H1 (cell line): ENCODE measurements around the gene DIAPH2. TPM values are rescaled to one million over a fixed set of nuclear protein-coding genes. Genes with fewer than 3 reads are reported as not detected.

Source experiments
- CTCF ChIA-PET: fragments of 300-600 bp; sonication (Branson Sonifier 250); formaldehyde crosslinking; loops from one replicate; lab custom pipeline; 2021; ENCODE audit not compliant: partially characterized antibody; lab: Charles Lee
- POLR2A ChIA-PET: fragments of 300-600 bp; sonication (Branson Sonifier 250); formaldehyde crosslinking; loops from one replicate; lab custom pipeline; 2021; ENCODE audit warnings: inconsistent platforms; ENCODE audit not compliant: partially characterized antibody; lab: Charles Lee
- DNase-seq, 2 experiments: peaks; one replicate each; pipeline versions ENCODE4 v3.0.0 to v3.0.0-alpha.2; 2010 to 2022; ENCODE audit warnings: low spot score in 2 of 2, low read depth in 1 of 2, mixed read lengths in 1 of 2
- FAIRE-seq: peaks from 2 replicates; lab custom pipeline; 2011; peaks lifted over from hg19 to GRCh38; lab: Jason Lieb, UNC
- H2AFZ ChIP-seq: 2 replicates; pipeline ENCODE4 v1.8.1; 2012; ENCODE audit warnings: low read length, inconsistent platforms
- H2AK5ac ChIP-seq: 2 replicates; pipeline ENCODE4 v1.6.1; 2013; ENCODE audit warnings: low read depth, low read length
- H2BK120ac ChIP-seq: replicated peaks from 2 replicates; pipeline ENCODE3; 2013; ENCODE audit warnings: low read depth, low read length, inconsistent platforms
- H2BK12ac ChIP-seq: 2 replicates; pipeline ENCODE4 v1.6.1; 2013; ENCODE audit warnings: low read depth, low read length
- H2BK15ac ChIP-seq: 2 replicates; pipeline ENCODE4 v1.6.1; 2013; ENCODE audit warnings: low read length
- H2BK20ac ChIP-seq: 2 replicates; pipeline ENCODE4 v1.6.1; 2013; ENCODE audit warnings: low read length
- H2BK5ac ChIP-seq: 2 replicates; pipeline ENCODE4 v1.6.1; 2013; ENCODE audit warnings: low read depth, low read length
- H3K14ac ChIP-seq: 2 replicates; pipeline ENCODE4 v1.6.1; 2013; ENCODE audit warnings: inconsistent platforms; ENCODE audit not compliant: insufficient read length
- H3K18ac ChIP-seq: 2 replicates; pipeline ENCODE4 v1.6.1; 2013; ENCODE audit warnings: low read length; ENCODE audit errors: extremely low read depth
- H3K23ac ChIP-seq: 2 replicates; pipeline ENCODE4 v1.6.1; 2013; ENCODE audit warnings: inconsistent platforms; ENCODE audit not compliant: insufficient read length
- H3K23me2 ChIP-seq: 2 replicates; pipeline ENCODE4 v1.6.1; 2013; ENCODE audit warnings: low read depth, low read length
- H3K27ac ChIP-seq: 2 replicates; pipeline ENCODE4 v1.6.1; 2011; ENCODE audit warnings: low read depth, low read length, inconsistent platforms
- H3K27me3 ChIP-seq, 4 experiments: replicated peaks in 1 of 4; 1 replicate in 1 of 4; 2 replicates in 3 of 4; pipeline versions ENCODE4 v1.6.1 to v1.8.1; 2011 to 2013; ENCODE audit warnings: low read length in 3 of 4, mild to moderate bottlenecking in 3 of 4, inconsistent platforms in 2 of 4, mixed read lengths in 2 of 4, moderate library complexity in 1 of 4; ENCODE audit not compliant: control insufficient read depth in 3 of 4, insufficient read depth in 3 of 4; ENCODE audit errors: extremely low read depth in 1 of 4
- H3K36me3 ChIP-seq, 4 experiments: 2 replicates each; pipeline versions ENCODE4 v1.6.1 to v1.8.1; 2011 to 2013; ENCODE audit warnings: mild to moderate bottlenecking in 4 of 4, low read length in 3 of 4, moderate library complexity in 2 of 4, control low read depth in 1 of 4, inconsistent platforms in 1 of 4; ENCODE audit not compliant: insufficient read depth in 4 of 4, control insufficient read depth in 2 of 4
- H3K4ac ChIP-seq: replicated peaks from 2 replicates; pipeline ENCODE3; 2013; ENCODE audit warnings: low read length, low read depth, mixed read lengths, inconsistent platforms; ENCODE audit not compliant: insufficient read length
- H3K4me1 ChIP-seq, 4 experiments: replicated peaks in 1 of 4; 1 replicate in 1 of 4; 2 replicates in 3 of 4; pipeline versions ENCODE4 v1.6.1 to v1.8.1; 2011 to 2013; ENCODE audit warnings: low read length in 3 of 4, inconsistent platforms in 2 of 4, mixed read lengths in 1 of 4; ENCODE audit not compliant: insufficient read depth in 4 of 4, control insufficient read depth in 3 of 4
- H3K4me2 ChIP-seq, 2 experiments: 2 replicates each; pipeline versions ENCODE4 v1.6.1 to v1.8.1; 2011 to 2013; ENCODE audit warnings: low read depth in 2 of 2, low read length in 2 of 2, control low read depth in 1 of 2, inconsistent platforms in 1 of 2, mild to moderate bottlenecking in 1 of 2; ENCODE audit not compliant: insufficient read depth in 1 of 2
- H3K4me3 ChIP-seq, 4 experiments: fragments of 200-600, 300-600 bp in 1 of 4; sonication (generic), shearing (Covaris generic), sonication (Bioruptor Twin) in 1 of 4; 2 replicates each; pipeline versions ENCODE4 v1.5.1 to v1.8.1; 2011 to 2016; ENCODE audit warnings: low read length in 4 of 4, low read depth in 3 of 4, control low read depth in 2 of 4, inconsistent platforms in 2 of 4, mild to moderate bottlenecking in 2 of 4, mixed read lengths in 1 of 4, moderate library complexity in 1 of 4; ENCODE audit not compliant: insufficient read depth in 2 of 4; ENCODE audit errors: extremely low read depth in 1 of 4
- H3K56ac ChIP-seq: replicated peaks from 2 replicates; pipeline ENCODE3; 2013; ENCODE audit warnings: low read depth, mild to moderate bottlenecking, mixed read lengths, low read length, inconsistent platforms; ENCODE audit not compliant: insufficient read length
- H3K79me1 ChIP-seq: 2 replicates; pipeline ENCODE4 v1.6.1; 2013; ENCODE audit warnings: low read depth, low read length, control low read depth
- H3K79me2 ChIP-seq, 2 experiments: 2 replicates each; pipeline versions ENCODE4 v1.6.1 to v1.8.1; 2012 to 2013; ENCODE audit warnings: low read length in 2 of 2, mild to moderate bottlenecking in 2 of 2, inconsistent platforms in 1 of 2; ENCODE audit not compliant: insufficient read depth in 2 of 2, control insufficient read depth in 1 of 2
- H3K9ac ChIP-seq, 4 experiments: replicated peaks in 1 of 4; 1 replicate in 1 of 4; 2 replicates in 3 of 4; pipeline versions ENCODE4 v1.6.1 to v1.8.1; 2011 to 2013; ENCODE audit warnings: low read depth in 3 of 4, low read length in 3 of 4, control low read depth in 2 of 4, mild to moderate bottlenecking in 2 of 4, moderate library complexity in 2 of 4, inconsistent platforms in 1 of 4; ENCODE audit errors: extremely low read depth in 1 of 4
- H3K9me3 ChIP-seq, 2 experiments: 2 replicates each; pipeline versions ENCODE4 v1.6.1 to v1.8.1; 2012 to 2013; ENCODE audit warnings: mild to moderate bottlenecking in 2 of 2, moderate library complexity in 2 of 2, control low read depth in 1 of 2, inconsistent platforms in 1 of 2, low read depth in 1 of 2, low read length in 1 of 2, mixed read lengths in 1 of 2; ENCODE audit not compliant: insufficient read depth in 2 of 2
- H4K20me1 ChIP-seq, 2 experiments: replicated peaks in 1 of 2; 2 replicates each; pipeline versions ENCODE3 to v1.8.1; 2011 to 2013; ENCODE audit warnings: inconsistent platforms in 2 of 2, low read length in 2 of 2, mild to moderate bottlenecking in 1 of 2; ENCODE audit not compliant: insufficient read depth in 2 of 2, control insufficient read depth in 1 of 2
- H4K5ac ChIP-seq: 2 replicates; pipeline ENCODE4 v1.6.1; 2013; ENCODE audit warnings: low read length, low read depth, mixed read lengths, inconsistent platforms; ENCODE audit not compliant: insufficient read length
- H4K8ac ChIP-seq: 2 replicates; pipeline ENCODE4 v1.8.0; 2013; ENCODE audit warnings: mild to moderate bottlenecking, moderate library complexity, low read length, inconsistent platforms; ENCODE audit not compliant: insufficient read depth; ENCODE audit errors: extremely low read depth
- H4K91ac ChIP-seq: replicated peaks from 2 replicates; pipeline ENCODE3; 2013; ENCODE audit warnings: low read length, mixed read lengths, inconsistent platforms; ENCODE audit not compliant: insufficient read length
- BACH1 ChIP-seq: IDR thresholded peaks from 2 replicates; pipeline ENCODE4 v1.6.1; 2012; ENCODE audit warnings: low read length, improper control_type of control experiment
- CHD2 ChIP-seq: IDR thresholded peaks from 2 replicates; pipeline ENCODE4 v1.6.1; 2012; ENCODE audit warnings: low read length, improper control_type of control experiment
- RBBP5 ChIP-seq: IDR thresholded peaks from 2 replicates; pipeline ENCODE4 v1.7.1; 2012; ENCODE audit warnings: low read depth, mild to moderate bottlenecking, inconsistent platforms, low read length, moderate library complexity, borderline replicate concordance
- SIX5 ChIP-seq: IDR thresholded peaks from 2 replicates; pipeline ENCODE4 v1.6.1; 2011; ENCODE audit warnings: mild to moderate bottlenecking, low read depth, low read length
- WGBS, 2 experiments: shearing (Covaris generic) in 1 of 2; methylation state at CpG; one replicate each; pipeline versions ENCODE4 v1.1.6 to v1.1.7; 2013 to 2015; ENCODE audit warnings: low lambda C conversion rate in 2 of 2, mixed read lengths in 2 of 2, inconsistent platforms in 1 of 2, low coverage in 1 of 2, missing lambda C conversion rate in 1 of 2; ENCODE audit not compliant: insufficient replicate concordance in 2 of 2, insufficient coverage in 1 of 2, insufficient read length in 1 of 2; ENCODE audit errors: extremely low coverage in 1 of 2, missing lambda C conversion rate in 1 of 2; 5-methylcytosine and 5-hydroxymethylcytosine counted together
- polyA plus RNA-seq, 7 experiments: library from polyadenylated mRNA; depleted of rRNA in 3 of 7; stranded (reverse) in 5 of 7; unstranded in 2 of 7; fragments of >200 nt in 5 of 7; fragments of 200-250 nt in 2 of 7; gene quantifications; 1 replicate in 5 of 7; 2 replicates in 1 of 7; 4 replicates in 1 of 7; pipeline versions ENCODE4 v1.2.1 to v1.2.3, GENCODE V29; 2011 to 2013; ENCODE audit warnings: missing spikeins in 2 of 7, mixed read lengths in 2 of 7
- total RNA-seq: library from RNA; stranded (reverse); fragmentation: NEBNext Ultra II Directional; extraction: Animal tissue kit (Norgen Biotek cat#: 25700); gene quantifications from 2 replicates; pipeline ENCODE4 v1.2.1, GENCODE V29; 2021

Gene DIAPH2
- total and polyA plus RNA-seq, 2 of the 8 experiments (the other 6 are each of a cell fraction or from before 2014, with no cell fraction given): 4.4 to 24.3 TPM

GRCh38 chrX:97399400-97399799 lies 714.8 kb downstream of the DIAPH2 start:
- no peak overlapping the region for H3K18ac ChIP-seq
- no peak overlapping the region for H3K4me2 ChIP-seq
- no peak overlapping the region for H4K91ac ChIP-seq
- H3K4ac ChIP-seq: no peak overlapping the region
- no peaks in the 10 kb centered on the region for H3K27me3 ChIP-seq
- no peak overlapping the region for H2BK120ac ChIP-seq
- no peak for FAIRE-seq
- peaks cover 0 to 26% (median 2%) of the 10 kb centered on the region in 4 experiments; a peak in 3 of 8 replicates for H3K36me3 ChIP-seq
- no peak overlapping the region for H3K9ac ChIP-seq
- no peak overlapping the region for H3K27ac ChIP-seq
- POLR2A ChIA-PET: no interaction called here
- CTCF ChIA-PET: no interaction called here
- H3K23ac ChIP-seq: no peak overlapping the region
- no peak overlapping the region for H2BK20ac ChIP-seq
- H2BK5ac ChIP-seq: no peak overlapping the region
- no peak overlapping the region for H2BK12ac ChIP-seq
- no peak overlapping the region for H4K5ac ChIP-seq
- no peak overlapping the region for H2BK15ac ChIP-seq
- no peak overlapping the region for H3K14ac ChIP-seq
- no peak overlapping the region for H3K4me3 ChIP-seq
- no peak overlapping the region for H4K8ac ChIP-seq
- H3K4me1 ChIP-seq: peaks cover 0 to 2% (median 0%) of the 10 kb centered on the region in 4 experiments; a peak in 1 of 7 replicates
- DNase-seq: no peak
- TF ChIP-seq RBBP5: no peak
- TF ChIP-seq SIX5: no peak
- TF ChIP-seq CHD2: no peak
- no peak for TF ChIP-seq BACH1
- no peak overlapping the region for H2AK5ac ChIP-seq
- H3K9me3 ChIP-seq: no peaks in the 10 kb centered on the region
- no peaks in the 10 kb centered on the region for H4K20me1 ChIP-seq
- no peak overlapping the region for H3K56ac ChIP-seq
- H3K79me1 ChIP-seq: no peaks in the 10 kb centered on the region
- H2AFZ ChIP-seq: no peak overlapping the region
- H3K23me2 ChIP-seq: no peaks in the 10 kb centered on the region
- H3K79me2 ChIP-seq: peaks cover 0 to 4% of the 10 kb centered on the region in 2 experiments; a peak in 1 of 4 replicates
- WGBS, 2 experiments: 100% methylated on average over 2 of the region's 2 CpGs; no CpG with 5 or more reads in 1 of the 2 experiments
